Colon (tissue), 2 donors: ENCODE results near the gene HSD11B1.
"Not testable (repeated sequence)": the region's sequence is repeated elsewhere in the genome, so short reads cannot be mapped to it uniquely, and the experiment has no call there.

ENCODE experiments used
- FAIRE-seq: peaks from 2 replicates; lab custom pipeline; 2012; peaks lifted over from hg19 to GRCh38; lab: Jason Lieb, UNC
- donor health status: control.
- donor health status: control.

Gene HSD11B1

DNA sequence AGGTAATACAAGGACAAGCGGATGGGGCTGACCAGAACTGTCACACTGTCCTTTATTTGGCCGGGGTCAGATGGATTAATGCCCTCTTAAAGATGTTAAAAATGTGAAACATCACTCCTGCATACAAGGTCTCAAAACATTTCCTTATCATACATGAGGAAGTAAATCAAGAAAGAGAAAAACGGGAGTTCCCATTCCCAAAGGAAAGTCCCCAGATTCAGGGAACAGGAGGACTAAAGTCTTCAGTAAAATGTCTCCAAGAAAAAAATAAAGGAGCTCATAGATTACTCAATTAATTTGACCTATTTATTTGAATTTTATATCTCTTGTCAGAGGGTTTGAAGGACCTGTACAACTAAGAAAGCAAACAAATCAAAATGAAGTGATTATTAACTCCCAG lies 13.4 kb upstream of the HSD11B1 start:
- FAIRE-seq: no peak

- no peak for FAIRE-seq
Observed at GRCh38 chr1:209692296-209692695, 12.3 kb upstream of the HSD11B1 start.

- FAIRE-seq: no peak
Observed at GRCh38 chr1:209692745-209693504, 11.7 kb upstream of the HSD11B1 start.

- no peak for FAIRE-seq
Observed at GRCh38 chr1:209696673-209697072, 8.0 kb upstream of the HSD11B1 start.

GRCh38 chr1:209697126-209697525 lies 7.5 kb upstream of the HSD11B1 start:
- FAIRE-seq: no peak

DNA sequence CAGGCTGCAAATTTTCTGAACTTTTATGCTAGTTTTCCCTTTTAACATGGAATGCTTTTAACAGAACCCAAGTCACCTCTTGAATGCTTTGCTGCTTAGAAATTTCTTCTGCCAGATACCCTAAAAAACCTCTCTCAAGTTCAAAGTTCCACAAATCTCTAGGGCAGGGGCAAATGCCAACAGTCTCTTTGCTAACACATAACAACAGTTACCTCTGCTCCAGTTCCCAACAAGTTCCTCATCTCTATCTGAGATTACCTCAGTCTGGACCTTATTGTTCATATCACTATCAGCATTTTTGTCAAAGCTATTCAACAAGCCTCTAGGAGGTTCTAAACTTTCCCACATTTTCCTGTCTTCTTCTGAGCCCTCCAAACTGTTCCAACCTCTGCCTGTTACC lies 4.0 kb upstream of the HSD11B1 start:
- not testable (repeated sequence) for FAIRE-seq

DNA sequence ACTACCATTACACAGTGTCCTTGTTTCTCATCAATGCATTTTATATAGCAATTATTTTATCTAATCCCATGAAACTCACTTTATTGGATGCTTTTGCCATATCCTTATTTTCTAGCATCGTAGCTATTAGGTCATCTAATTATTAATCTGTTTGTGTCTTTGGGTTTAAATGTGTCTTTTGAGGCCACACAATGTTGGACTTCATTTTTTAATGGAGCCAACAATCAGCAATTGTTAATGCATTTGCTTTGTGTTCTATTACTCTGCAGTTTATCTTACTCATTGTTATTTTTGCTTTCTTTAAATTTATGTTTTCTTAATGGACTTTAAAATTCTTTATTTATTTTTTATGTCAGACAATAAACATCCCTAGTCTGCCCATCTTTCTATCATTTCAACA lies 1.8 kb upstream of the HSD11B1 start:
- no peak for FAIRE-seq

GRCh38 chr1:209703834-209704504 lies 677 bp upstream of the HSD11B1 start:
- FAIRE-seq: no peak

- FAIRE-seq: no peak
Observed at GRCh38 chr1:209705033-209705598, 470 bp downstream of the HSD11B1 start.

DNA sequence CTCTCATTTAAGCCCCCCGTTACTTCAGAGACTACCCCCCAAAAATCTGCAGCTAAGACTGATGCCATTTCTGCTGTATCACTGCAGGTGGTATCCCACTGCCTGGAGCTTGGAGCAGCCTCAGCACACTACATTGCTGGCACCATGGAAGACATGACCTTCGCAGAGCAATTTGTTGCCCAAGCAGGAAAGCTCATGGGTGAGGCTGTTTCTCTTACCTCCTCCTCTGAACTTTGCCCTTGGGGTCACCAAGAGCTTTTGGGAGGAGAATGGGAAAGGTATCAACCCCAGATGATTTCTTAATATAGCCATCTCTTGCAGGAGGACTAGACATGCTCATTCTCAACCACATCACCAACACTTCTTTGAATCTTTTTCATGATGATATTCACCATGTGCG lies 2.0 kb downstream of the HSD11B1 start:
- FAIRE-seq: no peak

DNA sequence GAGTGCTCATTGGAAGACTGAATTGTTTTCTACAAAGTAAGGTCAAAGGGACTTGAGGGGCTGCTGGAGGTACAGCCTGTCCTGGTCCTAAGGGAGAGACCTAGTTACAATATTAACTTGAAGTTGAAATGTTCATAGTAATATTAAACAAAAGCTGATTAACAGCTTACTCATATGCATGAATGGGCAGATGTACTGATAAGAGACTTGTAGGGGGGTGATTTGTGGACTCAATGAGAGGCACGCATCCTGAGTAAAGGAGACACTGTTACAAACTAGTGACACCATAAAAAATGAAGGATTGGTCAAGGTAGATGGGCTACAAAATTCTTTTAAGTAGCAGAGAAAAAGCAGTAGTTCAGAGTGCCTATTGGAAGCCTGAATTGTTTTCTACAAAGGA lies 2.7 kb downstream of the HSD11B1 start:
- no peak for FAIRE-seq

- FAIRE-seq: no peak
Observed at GRCh38 chr1:209708297-209708696, 3.7 kb downstream of the HSD11B1 start.

DNA sequence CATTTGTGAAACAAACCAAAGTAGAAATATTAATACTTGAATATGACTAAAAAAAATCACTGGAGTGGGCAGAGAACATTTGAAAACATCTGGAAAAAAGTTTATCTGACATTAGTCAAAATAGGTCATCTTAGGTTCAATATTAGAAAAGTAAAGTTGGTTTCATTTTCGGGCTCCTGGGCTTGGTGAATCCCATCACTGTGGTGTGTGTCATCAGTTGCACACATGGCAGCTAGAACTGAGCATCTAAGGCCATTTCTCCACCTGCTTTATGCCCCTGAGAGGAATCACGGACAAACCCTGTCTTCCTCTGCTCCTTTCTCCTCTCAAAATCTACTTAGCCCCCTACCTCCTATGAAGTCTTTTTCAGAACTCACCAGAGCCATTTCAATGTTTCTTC lies 5.4 kb downstream of the HSD11B1 start:
- no peak for FAIRE-seq

GRCh38 chr1:209710847-209711246 lies 6.2 kb downstream of the HSD11B1 start:
- FAIRE-seq: no peak

GRCh38 chr1:209714338-209714737 lies 9.7 kb downstream of the HSD11B1 start:
- FAIRE-seq: no peak

GRCh38 chr1:209715314-209715713 lies 10.7 kb downstream of the HSD11B1 start:
- FAIRE-seq: no peak

DNA sequence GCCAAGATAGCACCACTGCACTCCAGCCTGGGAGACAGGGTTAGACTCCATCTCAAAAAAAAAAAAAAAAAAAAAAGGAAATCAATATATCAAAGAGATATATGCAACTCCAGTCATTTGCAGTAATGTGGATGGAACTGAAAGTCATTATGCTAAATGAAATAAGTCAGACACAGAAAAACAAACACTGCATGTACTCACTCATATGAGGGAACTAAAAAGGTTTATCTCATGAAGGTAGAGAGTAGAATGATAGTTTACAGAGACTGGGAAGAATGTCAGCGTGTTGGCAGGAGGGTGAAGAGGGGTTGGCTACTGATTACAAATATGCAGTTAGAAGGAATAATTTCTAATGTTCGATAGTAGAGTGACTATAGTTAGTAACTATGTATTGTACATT lies 13.2 kb downstream of the HSD11B1 start:
- FAIRE-seq: no peak

GRCh38 chr1:209720326-209720725 lies 15.7 kb downstream of the HSD11B1 start:
- no peak for FAIRE-seq

DNA sequence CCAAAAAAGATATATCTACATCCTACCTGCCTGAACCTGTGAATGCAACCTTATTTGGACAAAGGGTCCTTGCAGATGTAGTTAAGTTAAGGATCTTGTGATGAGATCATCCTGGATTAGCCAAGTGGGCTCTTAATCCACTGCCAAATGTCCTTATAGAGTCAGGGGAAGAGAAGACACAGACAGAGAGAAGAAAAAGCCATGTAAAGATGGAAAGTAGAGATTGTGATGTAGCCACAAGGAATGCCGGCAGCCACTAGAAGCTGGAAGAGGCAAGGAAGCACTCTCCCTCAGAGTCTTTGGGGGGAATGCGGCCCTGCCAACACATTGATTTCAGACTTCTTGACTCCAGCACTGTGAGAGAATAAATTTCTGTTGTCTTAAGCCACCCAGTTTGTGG lies 16.2 kb downstream of the HSD11B1 start:
- no peak for FAIRE-seq

GRCh38 chr1:209721323-209721722 lies 16.7 kb downstream of the HSD11B1 start:
- no peak for FAIRE-seq

DNA sequence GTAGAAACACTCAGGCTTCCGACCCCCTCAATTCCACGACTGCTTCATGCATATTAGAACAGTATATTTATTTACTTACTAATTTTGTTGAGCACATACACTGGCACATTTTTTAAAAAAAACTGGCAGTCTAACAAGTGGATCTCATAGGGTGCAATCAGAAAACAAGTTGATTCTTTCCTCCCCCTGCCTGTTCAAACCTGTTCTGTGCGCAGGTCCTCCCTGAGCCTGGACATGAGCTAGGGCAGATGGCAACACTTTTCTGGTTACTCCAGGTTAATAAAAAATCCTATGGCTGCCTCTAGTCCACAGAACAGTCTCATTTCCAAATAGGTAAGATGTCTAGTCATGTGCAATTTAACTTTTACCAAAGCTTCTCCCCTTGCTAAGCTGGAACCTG lies 18.6 kb downstream of the HSD11B1 start:
- no peak for FAIRE-seq

DNA sequence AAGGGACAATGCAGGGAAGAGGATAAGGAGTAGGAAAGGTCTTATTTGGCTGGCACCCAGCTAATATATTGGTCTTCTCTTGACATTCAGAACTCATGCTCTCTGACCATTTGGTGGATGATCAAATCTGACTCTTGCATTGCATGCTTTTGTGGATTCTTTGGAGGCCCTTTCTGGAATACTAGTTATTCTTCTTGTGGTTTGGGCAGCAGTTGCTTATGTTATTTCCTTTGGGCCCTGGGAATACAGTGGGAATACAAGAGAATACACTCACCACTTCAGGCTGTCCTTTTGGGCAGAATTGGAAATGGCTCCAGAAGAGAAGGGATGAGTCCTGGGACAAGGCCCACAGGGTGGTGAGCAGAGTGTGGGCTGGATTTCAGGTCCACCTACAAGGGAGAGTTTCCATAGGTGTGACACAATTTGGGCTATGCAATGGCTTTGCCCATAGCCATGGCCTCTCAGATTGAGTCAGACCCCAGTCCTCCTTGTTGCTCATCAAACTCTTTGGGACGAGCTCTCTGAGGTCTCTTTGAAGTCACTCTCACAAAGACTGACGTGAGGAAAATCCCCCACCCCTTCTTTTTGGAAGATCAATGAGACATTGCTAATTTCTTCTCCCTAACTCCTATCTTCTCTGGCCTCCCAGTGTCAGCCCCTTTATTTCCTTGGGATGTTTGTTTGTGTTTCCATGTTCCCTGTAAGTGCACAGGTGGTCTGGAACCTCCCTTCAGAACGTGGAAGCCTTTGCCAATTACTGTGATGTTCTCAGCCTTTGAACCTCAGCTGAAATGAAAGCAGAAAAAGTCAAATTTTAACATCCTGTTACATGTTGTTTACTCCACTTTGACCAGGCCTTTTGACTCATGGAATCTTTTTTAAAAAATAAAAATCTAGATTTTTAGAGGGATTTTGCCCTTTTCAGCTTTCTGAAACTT lies 19.4 kb downstream of the HSD11B1 start:
- no peak for FAIRE-seq
